NCI-H2107 treated with DMSO at 0.1 percent for 48 hours (cell line): ENCODE measurements around the gene ARPP19.
"Not testable (repeated sequence)": the region's sequence is repeated elsewhere in the genome, so short reads cannot be mapped to it uniquely, and the experiment has no call there.

Experiments used
- DNase-seq: peaks from one replicate; lab custom pipeline; 2025; ENCODE audit not compliant: unreplicated experiment; lab: John Stamatoyannopoulos, UW

ARPP19 gene

DNA sequence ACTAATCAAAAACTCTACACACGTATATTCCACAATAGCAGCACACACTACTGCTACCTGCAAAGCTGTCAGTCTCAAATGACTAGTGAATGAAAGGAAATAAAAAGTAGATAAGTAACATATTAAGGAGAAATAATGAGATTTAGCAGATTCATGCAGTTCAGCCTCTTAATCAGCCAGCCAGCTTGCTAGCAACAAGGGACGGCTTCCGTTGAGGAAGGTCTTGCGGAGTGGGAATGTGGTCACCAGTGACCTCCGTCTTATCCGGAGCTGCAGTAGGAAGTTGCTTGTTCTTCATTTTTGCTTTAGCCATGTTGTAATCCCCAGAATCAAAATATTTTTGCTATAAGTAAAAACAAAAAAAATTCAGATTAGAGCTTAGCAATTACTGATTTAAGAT, 17.1 kb downstream of the ARPP19 start:
- DNase-seq = no peak

DNA sequence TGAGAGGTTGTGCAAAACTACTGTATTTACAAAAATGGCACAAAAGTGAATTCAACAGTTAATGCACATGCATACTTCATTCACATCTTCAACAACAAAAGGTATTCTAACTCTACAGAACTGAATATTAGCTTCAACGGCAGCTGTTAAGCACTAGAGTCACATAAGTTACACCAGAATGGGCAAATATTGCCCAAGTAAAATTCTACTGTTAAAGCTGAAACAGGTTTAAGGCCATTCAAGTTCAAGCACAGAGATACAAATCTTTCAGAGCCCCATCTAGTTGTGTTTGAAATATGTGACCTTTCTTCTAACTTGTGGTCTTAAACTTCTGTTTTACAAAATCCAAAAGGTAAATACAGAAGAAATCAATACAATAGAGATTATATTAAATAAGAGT, 17.6 kb downstream of the ARPP19 start:
- DNase-seq = not testable (repeated sequence)

DNA sequence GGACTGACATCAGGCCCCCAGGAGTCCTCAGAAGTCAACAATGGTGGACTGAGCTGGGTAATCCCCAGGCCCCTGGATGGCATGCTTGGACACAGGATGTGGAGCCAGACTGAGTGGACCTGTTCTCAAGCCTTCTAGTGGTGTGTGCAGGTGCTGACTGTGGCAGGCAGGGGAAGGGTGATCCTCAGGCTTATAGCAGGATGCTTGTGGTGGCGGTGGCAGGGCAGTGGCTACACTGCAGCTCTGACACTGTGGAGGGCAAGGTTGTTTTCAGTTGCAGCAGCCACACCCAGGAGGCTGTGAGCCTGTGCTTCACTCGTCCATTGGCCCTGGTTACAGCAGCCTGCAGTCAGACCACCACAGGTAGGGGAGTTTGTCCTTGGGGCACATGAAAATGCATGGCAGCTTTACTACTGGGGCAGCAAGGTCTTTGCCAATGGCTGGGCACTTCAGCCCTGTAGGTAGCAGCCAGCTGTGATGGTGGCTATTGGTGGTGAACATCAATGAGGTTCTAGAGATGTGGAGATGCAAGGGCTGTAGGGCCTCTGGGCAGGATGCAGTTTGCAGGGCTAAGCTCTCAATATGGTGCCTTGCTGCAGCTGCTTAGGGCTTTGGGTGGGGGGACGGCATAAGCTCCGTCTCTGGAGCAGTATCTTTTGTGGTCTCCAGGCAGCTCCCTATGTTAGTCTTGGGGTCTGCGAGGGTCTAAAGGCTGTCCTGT, 22.6 kb downstream of the ARPP19 start:
- DNase-seq = no peak

GRCh38 chr15:52540374-52541012, 28.3 kb downstream of the ARPP19 start:
- no peak for DNase-seq

DNA sequence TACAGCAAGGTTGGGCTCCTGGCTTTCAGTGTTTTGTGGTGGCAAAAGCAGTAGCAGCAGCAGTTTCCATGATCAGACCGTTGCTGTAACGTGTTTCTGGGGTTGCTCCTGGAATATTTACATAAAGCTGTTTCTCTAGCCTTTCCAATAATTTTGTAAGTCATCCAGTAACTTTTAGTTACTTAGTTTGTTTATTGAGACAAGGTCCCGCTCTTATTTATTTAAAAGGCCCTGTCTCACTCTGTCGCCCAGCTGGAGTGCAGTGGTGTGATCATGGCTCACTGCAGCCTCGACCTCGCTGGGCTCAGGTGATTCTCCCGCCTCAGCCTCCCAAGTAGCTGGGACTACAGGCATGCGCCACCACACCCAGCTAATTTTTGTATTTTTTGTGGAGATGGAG, 31.4 kb downstream of the ARPP19 start:
- no peak for DNase-seq

DNA sequence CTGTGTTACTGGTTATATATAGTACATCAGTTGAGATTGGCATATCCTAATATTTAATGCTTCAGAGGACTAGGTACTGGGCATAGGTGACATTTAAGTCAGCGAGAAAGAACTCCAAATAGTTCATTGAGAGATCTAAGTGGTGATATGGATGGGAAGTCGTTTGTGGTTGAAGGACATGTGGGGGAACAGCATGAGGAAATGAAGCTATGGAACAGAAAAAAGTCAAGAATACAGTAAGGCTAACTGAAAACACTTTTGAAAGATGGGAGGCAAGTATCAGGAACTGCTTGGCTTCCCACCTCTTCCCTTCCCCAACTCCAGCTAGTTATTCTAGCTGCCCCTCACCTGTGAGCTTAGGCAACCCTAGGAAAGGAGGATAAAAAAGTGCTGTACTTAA, 36.4 kb downstream of the ARPP19 start:
- no peak for DNase-seq

- DNase-seq = no peak
Observed at GRCh38 chr15:52529940-52530339, 38.9 kb downstream of the ARPP19 start.

DNA sequence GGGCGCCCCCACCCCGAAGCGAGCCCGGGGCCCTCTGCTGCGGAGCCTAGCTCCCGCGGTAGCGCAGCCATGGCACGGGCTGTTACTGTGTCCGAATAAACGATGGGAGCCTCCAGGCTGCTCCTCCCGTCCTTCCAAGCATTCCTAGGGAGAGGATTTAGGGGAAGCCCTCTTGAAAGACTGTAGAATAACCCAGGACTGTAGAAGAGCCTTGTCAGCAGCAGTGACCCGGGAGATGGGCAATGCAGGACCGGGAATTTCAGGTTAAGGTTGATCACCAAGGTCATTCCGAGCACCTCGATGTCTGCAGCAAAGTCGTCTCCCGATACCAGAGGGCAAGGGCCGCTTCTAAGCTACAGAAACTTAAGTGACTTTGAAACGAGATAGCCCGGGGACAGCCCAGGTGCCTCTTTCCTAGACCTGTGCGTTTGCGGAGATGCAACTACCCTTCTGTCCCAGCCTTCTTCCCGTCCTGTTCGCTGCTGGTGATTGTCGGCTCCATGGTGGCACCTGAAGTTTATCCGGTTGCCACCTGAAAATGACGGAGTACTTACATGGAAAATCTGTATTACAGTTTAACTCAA, 39.4 kb downstream of the ARPP19 start:
- DNase-seq = no peak

- DNase-seq = no peak
Observed at GRCh38 chr15:52528564-52529340, 40.1 kb downstream of the ARPP19 start, which contains the start of gene MYO5A. TSS of gene MYO5A (minus strand) at chr15:52528880. CDS start at chr15:52528806, 74 bp downstream.

DNA sequence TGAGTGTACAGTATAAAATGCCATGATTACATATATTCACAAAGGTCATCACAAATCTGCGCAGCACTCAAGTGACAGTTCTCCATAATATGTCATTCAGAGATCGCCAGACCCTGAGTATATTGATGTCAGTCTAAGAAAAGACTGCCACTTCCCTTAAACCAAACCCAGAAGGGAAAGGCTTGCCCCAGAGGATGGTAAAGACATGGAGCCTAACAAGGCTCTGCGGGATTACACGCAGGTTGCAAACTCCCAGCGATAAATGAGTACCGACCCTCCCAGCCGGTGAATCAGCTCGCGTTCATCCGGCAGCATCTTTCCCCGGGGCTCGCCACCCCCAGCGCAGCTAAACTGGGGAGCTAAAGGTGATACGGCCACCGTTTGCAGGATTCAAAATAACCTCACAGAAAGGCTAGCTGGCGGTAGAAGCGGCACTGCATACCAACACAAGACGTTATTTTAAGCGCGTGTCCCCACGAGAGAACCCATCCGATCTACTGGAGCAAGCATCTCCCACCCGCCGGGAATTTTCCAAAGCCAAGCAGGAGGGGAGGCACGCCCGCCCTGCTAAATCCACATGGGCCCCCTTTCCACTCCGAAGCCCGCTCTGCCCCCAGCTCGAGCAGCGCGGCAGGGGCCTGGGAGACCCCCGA, 40.8 kb downstream of the ARPP19 start:
- no peak for DNase-seq

GRCh38 chr15:52527196-52527910, 41.5 kb downstream of the ARPP19 start:
- DNase-seq = no peak

GRCh38 chr15:52524223-52525136, 44.4 kb downstream of the ARPP19 start:
- no peak for DNase-seq

DNA sequence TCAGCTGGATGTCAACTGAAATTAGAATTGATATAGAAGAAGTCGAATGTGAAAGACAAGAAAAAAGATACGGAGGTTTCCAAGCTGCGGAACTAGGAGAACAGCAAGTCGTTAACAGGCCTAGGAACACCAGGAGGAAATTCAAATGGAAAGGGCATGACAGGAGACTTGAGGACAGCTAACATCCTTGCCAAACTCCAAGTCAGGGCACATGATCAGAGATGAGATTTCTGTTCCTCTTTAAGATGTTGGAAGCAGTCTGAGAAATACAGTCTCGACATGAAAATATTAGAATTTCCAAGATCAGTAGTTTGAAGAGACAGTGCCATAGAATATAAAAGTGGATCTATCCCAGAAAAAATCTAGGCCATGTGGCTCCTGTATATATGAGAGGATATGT, 45.2 kb downstream of the ARPP19 start:
- no peak for DNase-seq

DNA sequence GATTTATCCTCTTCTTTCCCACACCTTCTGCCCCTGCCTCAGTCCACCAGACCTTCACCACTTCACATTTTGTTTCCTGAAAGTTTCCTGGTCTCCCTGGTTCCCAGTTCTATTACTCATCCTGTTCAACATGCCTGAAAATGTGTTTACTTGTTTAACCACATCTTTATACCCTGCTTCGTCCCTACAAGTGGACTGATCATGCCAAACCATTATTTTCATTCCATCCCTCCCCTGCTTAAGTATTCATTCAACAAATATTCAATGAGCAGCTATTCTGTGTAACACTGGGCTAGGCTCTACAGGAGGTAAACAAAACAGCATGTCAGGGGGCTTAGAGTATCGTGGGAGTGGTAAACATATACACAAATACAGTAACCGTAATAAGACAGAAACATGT, 45.6 kb downstream of the ARPP19 start:
- no peak for DNase-seq

DNA sequence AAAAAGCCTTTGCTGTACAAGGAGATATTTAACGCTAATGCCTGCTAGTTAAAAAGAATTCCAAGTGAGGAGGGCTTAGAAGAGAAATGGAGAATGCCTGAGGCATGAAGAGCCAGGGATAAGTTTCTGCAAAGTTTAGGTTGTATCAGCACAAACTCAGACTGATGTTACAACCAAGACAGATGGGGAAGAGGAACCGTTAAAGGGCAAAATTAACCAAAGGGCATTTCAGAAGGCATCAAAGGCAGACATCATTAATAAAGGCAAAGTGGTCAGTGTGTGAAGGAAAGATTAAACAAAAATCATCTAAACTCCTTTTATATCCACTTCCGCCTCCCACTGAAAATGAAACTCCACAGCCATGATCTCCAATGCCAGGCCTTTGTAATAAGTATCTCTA, 47.1 kb downstream of the ARPP19 start:
- DNase-seq = no peak

DNA sequence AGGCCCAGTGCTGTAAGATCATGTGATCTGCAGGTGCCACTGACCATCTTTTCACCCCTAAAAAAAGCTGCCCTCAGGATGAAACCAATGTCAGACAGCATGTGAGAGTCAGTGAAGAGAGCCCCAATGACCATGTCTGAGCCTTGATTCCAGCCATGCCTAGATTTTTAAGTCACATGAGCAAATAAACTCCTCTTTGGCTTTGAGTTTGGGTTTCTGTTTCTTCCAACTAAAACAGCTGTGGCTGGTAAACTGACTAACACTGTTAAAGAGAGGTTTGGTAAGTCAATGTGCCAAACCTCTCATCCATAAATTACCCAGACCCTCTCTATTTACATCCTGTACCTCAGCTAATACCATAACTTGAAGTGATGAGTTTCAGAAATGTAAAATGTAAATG, 48.4 kb downstream of the ARPP19 start:
- no peak for DNase-seq

GRCh38 chr15:52518487-52519371, 50.1 kb downstream of the ARPP19 start:
- DNase-seq = no peak

GRCh38 chr15:52517014-52517413, 51.8 kb downstream of the ARPP19 start:
- no peak for DNase-seq
